Measurements from ENCODE around the gene PLK5. TPM values are rescaled to one million over a fixed set of nuclear protein-coding genes. Genes with fewer than 3 reads are reported as not detected.
"Not testable (repeated sequence)": the region's sequence is repeated elsewhere in the genome, so short reads cannot be mapped to it uniquely, and the experiment has no call there.

PLK5 gene
- total RNA-seq, 1 donor from 2014 or later = not detected

- H3K36me3 ChIP-seq (ENCODE audit: control insufficient read depth, insufficient read depth, low read length) = no peaks in the 10 kb centered on the region
- TF ChIP-seq CTCF (IDR thresholded peaks at IDR 0.05; ENCODE audit: insufficient read depth, low read length, poor library complexity, severe bottlenecking) = no peak
- no peak overlapping the region for H3K4me3 ChIP-seq (ENCODE audit: low read depth, low read length)
- peaks cover 51% of the 10 kb centered on the region for H3K27me3 ChIP-seq (ENCODE audit: control insufficient read depth, insufficient read depth, low read length)
- no peak for DNase-seq (ENCODE audit: low read depth)
These were observed 2.3 kb downstream of the PLK5 start for GRCh38 chr19:1526066-1526778.

GRCh38 chr19:1526979-1527649 lies 3.2 kb downstream of the PLK5 start:
- Histone ChIP-seq H3K27me3 (ENCODE audit: control insufficient read depth, insufficient read depth, low read length) (peaks cover 46% of the 10 kb centered on the region), H3K4me3 (ENCODE audit: low read depth, low read length) (no peak overlapping the region), H3K36me3 (ENCODE audit: control insufficient read depth, insufficient read depth, low read length) (no peaks in the 10 kb centered on the region)
- DNase-seq (ENCODE audit: low read depth) = no peak
- TF ChIP-seq CTCF (IDR thresholded peaks at IDR 0.05; ENCODE audit: insufficient read depth, low read length, poor library complexity, severe bottlenecking) = no peak

GRCh38 chr19:1527650-1528309 lies 3.9 kb downstream of the PLK5 start:
- Histone ChIP-seq H3K4me3 (ENCODE audit: low read depth, low read length) (no peak overlapping the region), H3K27me3 (ENCODE audit: control insufficient read depth, insufficient read depth, low read length) (peaks cover 41% of the 10 kb centered on the region), H3K36me3 (ENCODE audit: control insufficient read depth, insufficient read depth, low read length) (no peaks in the 10 kb centered on the region)
- no peak for DNase-seq (ENCODE audit: low read depth)
- TF ChIP-seq CTCF (IDR thresholded peaks at IDR 0.05; ENCODE audit: insufficient read depth, low read length, poor library complexity, severe bottlenecking) = no peak

- TF ChIP-seq CTCF (IDR thresholded peaks at IDR 0.05; ENCODE audit: insufficient read depth, low read length, poor library complexity, severe bottlenecking) = no peak
- no peak overlapping the region for H3K4me3 ChIP-seq (ENCODE audit: low read depth, low read length)
- DNase-seq (ENCODE audit: low read depth) = no peak
- H3K27me3 ChIP-seq (ENCODE audit: control insufficient read depth, insufficient read depth, low read length) = peaks cover 35% of the 10 kb centered on the region
- H3K36me3 ChIP-seq (ENCODE audit: control insufficient read depth, insufficient read depth, low read length) = no peaks in the 10 kb centered on the region
These were observed 4.9 kb downstream of the PLK5 start for GRCh38 chr19:1528596-1529429.

- Histone ChIP-seq H3K36me3 (ENCODE audit: control insufficient read depth, insufficient read depth, low read length) (no peaks in the 10 kb centered on the region), H3K4me3 (ENCODE audit: low read depth, low read length) (no peak overlapping the region), H3K27me3 (ENCODE audit: control insufficient read depth, insufficient read depth, low read length) (peaks cover 32% of the 10 kb centered on the region)
- no peak for TF ChIP-seq CTCF (IDR thresholded peaks at IDR 0.05; ENCODE audit: insufficient read depth, low read length, poor library complexity, severe bottlenecking)
- no peak for DNase-seq (ENCODE audit: low read depth)
These were observed 5.5 kb downstream of the PLK5 start for GRCh38 chr19:1529430-1529816.

- not testable (repeated sequence) for DNase-seq (ENCODE audit: low read depth); H3K36me3 ChIP-seq (ENCODE audit: control insufficient read depth, insufficient read depth, low read length); H3K4me3 ChIP-seq (ENCODE audit: low read depth, low read length)
- peaks cover 18% of the 10 kb centered on the region for H3K27me3 ChIP-seq (ENCODE audit: control insufficient read depth, insufficient read depth, low read length)
These were observed 7.0 kb downstream of the PLK5 start for GRCh38 chr19:1530856-1531255.
